PC-3 (cell line): ENCODE data around the gene SHROOM1.

Experiments used
- CTCF ChIP-seq: fragments of 300-600 bp; sonication (generic); conservative IDR thresholded peaks from 2 replicates; pipeline ENCODE4 v1.5.1; 2017; ENCODE audit warnings: antibody characterized with exemption, low read depth, mild to moderate bottlenecking, low read length
- EZH2phosphoT487 ChIP-seq: fragments of 300-600 bp; sonication (generic); IDR thresholded peaks from 2 replicates; pipeline ENCODE4 v1.6.1; 2018; ENCODE audit warnings: mild to moderate bottlenecking, antibody characterized with exemption, low read length, borderline replicate concordance

- TF ChIP-seq CTCF (no peak), EZH2phosphoT487 (no peak)
These were observed 32.8 kb downstream of the SHROOM1 start for GRCh38 chr5:132797651-132798050.
